Measurements from ENCODE around the gene CLSTN1. TPM values are rescaled to one million over a fixed set of nuclear protein-coding genes. Genes with fewer than 3 reads are reported as not detected.

Gene CLSTN1
- total RNA-seq, 1 donor from 2014 or later: 75.4 TPM

- no peak overlapping the region for H2AFZ ChIP-seq (replicated peaks)
- no peak overlapping the region for H3K27ac ChIP-seq
- no peaks in the 10 kb centered on the region for H3K9me3 Mint-ChIP-seq
- peaks cover under 1% of the 10 kb centered on the region for H3K4me1 Mint-ChIP-seq
- no peaks in the 10 kb centered on the region for H3K79me2 ChIP-seq (ENCODE audit: low read depth)
- H3K4me2 ChIP-seq: no peak overlapping the region
- H3K27ac Mint-ChIP-seq: no peak overlapping the region
- peaks cover 10% of the 10 kb centered on the region for H4K20me1 ChIP-seq (ENCODE audit: low read depth)
- no peak for DNase-seq (ENCODE audit: low spot score)
- no peaks in the 10 kb centered on the region for H3K9me3 ChIP-seq (ENCODE audit: low read depth)
- peaks cover 2% of the 10 kb centered on the region for H3K27me3 Mint-ChIP-seq (ENCODE audit: insufficient read depth, low read depth)
- no peaks in the 10 kb centered on the region for H3K4me1 ChIP-seq
- no peaks in the 10 kb centered on the region for H3K36me3 ChIP-seq
- H3K36me3 Mint-ChIP-seq: no peaks in the 10 kb centered on the region
- H3K4me3 ChIP-seq: no peak overlapping the region
- H3F3A ChIP-seq (ENCODE audit: low read depth): peaks cover 10% of the 10 kb centered on the region
- no peak for TF ChIP-seq EZH2 (IDR thresholded peaks at IDR 0.05)
- TF ChIP-seq CTCF (IDR thresholded peaks at IDR 0.05): no peak
- TF ChIP-seq EZH2phosphoT487 (IDR thresholded peaks at IDR 0.05): no peak
- no peaks in the 10 kb centered on the region for H3K27me3 ChIP-seq
- no peak overlapping the region for H3K9ac ChIP-seq
- no peak overlapping the region for H3K4me3 Mint-ChIP-seq
These were observed 44.5 kb upstream of the CLSTN1 start for GRCh38 chr1:9868244-9868590.

- no peaks in the 10 kb centered on the region for H3K9me3 Mint-ChIP-seq
- H3K4me3 Mint-ChIP-seq: no peak overlapping the region
- Histone ChIP-seq H3K27me3 (no peaks in the 10 kb centered on the region), H3K79me2 (ENCODE audit: low read depth) (no peaks in the 10 kb centered on the region), H3K4me1 (no peaks in the 10 kb centered on the region), H2AFZ (replicated peaks) (no peak overlapping the region), H3K9me3 (ENCODE audit: low read depth) (no peaks in the 10 kb centered on the region), H3K27ac (no peak overlapping the region), H4K20me1 (ENCODE audit: low read depth) (peaks cover 10% of the 10 kb centered on the region), H3K36me3 (no peaks in the 10 kb centered on the region), H3K9ac (no peak overlapping the region), H3K4me2 (no peak overlapping the region), H3K4me3 (no peak overlapping the region), H3F3A (ENCODE audit: low read depth) (peaks cover 10% of the 10 kb centered on the region)
- H3K36me3 Mint-ChIP-seq: no peaks in the 10 kb centered on the region
- DNase-seq (ENCODE audit: low spot score): peak; percentile 84
- H3K27ac Mint-ChIP-seq: no peak overlapping the region
- peaks cover 4% of the 10 kb centered on the region for H3K4me1 Mint-ChIP-seq
- H3K27me3 Mint-ChIP-seq (ENCODE audit: insufficient read depth, low read depth): peaks cover 2% of the 10 kb centered on the region
- TF ChIP-seq CTCF (IDR thresholded peaks at IDR 0.05) (peak; percentile 97), EZH2 (IDR thresholded peaks at IDR 0.05) (no peak)
These were observed 43.9 kb upstream of the CLSTN1 start for GRCh38 chr1:9867408-9868243.

DNA sequence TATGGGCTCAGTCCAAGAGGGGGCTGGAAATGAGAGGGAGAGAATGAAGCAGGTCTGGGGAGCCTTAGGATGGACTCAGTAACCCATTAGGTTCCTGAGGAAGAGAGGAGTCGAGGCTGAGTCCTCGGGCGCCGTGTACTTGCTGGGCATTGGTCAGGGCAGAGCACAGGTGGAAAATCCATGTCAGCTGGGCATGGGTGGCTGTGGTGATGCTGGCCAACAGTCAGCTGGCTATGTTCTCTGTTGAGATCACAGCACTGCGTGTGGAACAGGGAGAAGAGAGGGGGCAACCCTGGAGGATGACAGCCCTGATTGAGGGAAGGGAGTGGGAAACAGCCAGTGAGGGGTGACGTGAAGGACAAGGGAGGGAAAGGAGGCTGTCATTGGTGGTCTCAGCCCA lies 43.1 kb upstream of the CLSTN1 start:
- peaks cover 10% of the 10 kb centered on the region for H3K4me1 Mint-ChIP-seq
- Histone ChIP-seq H3K4me2 (no peak overlapping the region), H4K20me1 (ENCODE audit: low read depth) (peaks cover 5% of the 10 kb centered on the region), H2AFZ (replicated peaks) (no peak overlapping the region), H3K27ac (no peak overlapping the region), H3K4me3 (no peak overlapping the region), H3K79me2 (ENCODE audit: low read depth) (no peaks in the 10 kb centered on the region), H3K9ac (no peak overlapping the region), H3K4me1 (no peaks in the 10 kb centered on the region), H3F3A (ENCODE audit: low read depth) (peaks cover 10% of the 10 kb centered on the region), H3K9me3 (ENCODE audit: low read depth) (no peaks in the 10 kb centered on the region), H3K27me3 (no peaks in the 10 kb centered on the region), H3K36me3 (no peaks in the 10 kb centered on the region)
- DNase-seq (ENCODE audit: low spot score): no peak
- no peaks in the 10 kb centered on the region for H3K36me3 Mint-ChIP-seq
- H3K27ac Mint-ChIP-seq: no peak overlapping the region
- H3K9me3 Mint-ChIP-seq: no peaks in the 10 kb centered on the region
- no peak for TF ChIP-seq EZH2phosphoT487 (IDR thresholded peaks at IDR 0.05)
- no peak for TF ChIP-seq CTCF (IDR thresholded peaks at IDR 0.05)
- no peak for TF ChIP-seq EZH2 (IDR thresholded peaks at IDR 0.05)
- H3K4me3 Mint-ChIP-seq: peak overlapping the region; percentile 7
- peaks cover 2% of the 10 kb centered on the region for H3K27me3 Mint-ChIP-seq (ENCODE audit: insufficient read depth, low read depth)

All from neural progenitor cell (in vitro differentiated cells).